GM21423 (cell line): ENCODE results near the gene MYO3B.

ENCODE experiments used
- ATAC-seq: cut with Tn5 transposase; IDR thresholded peaks from one replicate; pipeline ENCODE4 v1.9.1; 2021; ENCODE audit warnings: mild to moderate bottlenecking, moderate library complexity; ENCODE audit not compliant: unreplicated experiment

Gene MYO3B

GRCh38 chr2:170235860-170236679 is 58.1 kb downstream of the MYO3B start:
- ATAC-seq, result no peak

GRCh38 chr2:170236680-170237047 is 58.7 kb downstream of the MYO3B start:
- ATAC-seq, result no peak

GRCh38 chr2:170237572-170238120 is 59.7 kb downstream of the MYO3B start:
- ATAC-seq, result no peak

DNA sequence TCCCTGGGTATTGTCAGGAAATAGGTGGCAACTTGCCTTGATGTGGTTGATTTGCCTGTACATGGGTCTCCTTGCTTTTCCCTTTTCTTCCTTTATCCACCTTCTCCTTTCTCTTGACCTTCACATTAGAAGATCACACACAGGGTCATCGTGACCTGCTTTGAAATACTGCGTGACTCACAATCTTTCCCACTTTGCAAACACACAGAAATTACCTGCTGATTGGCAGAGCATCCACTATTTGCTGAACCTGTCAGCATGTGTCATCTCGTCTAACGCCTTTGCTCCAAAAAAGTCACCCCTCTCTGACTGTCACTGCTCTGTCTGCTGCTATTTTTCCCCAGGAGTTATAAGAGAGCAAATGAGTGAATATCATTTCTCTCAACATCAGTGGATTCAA is 60.8 kb downstream of the MYO3B start:
- ATAC-seq, result no peak

DNA sequence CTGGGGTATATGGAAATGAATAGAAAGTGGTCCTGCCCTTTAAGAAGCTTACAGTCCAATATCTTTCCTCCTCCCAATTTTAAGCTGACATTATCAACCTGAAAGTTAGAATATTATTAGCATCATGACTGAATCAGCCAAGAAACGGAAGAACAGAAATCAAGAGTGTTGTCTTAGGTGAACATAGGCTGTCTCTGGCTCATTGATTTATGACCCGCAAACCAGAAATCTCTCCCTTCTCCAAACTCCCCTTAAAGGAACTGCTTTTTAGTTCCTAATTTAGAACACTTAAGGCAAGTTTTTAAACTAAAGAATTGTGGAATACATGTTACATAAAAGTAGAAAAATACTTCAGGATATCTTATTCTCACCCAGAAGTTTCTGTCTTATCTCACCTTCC is 62.7 kb downstream of the MYO3B start:
- no peak for ATAC-seq

GRCh38 chr2:170241756-170242155 is 63.8 kb downstream of the MYO3B start:
- ATAC-seq, result no peak

DNA sequence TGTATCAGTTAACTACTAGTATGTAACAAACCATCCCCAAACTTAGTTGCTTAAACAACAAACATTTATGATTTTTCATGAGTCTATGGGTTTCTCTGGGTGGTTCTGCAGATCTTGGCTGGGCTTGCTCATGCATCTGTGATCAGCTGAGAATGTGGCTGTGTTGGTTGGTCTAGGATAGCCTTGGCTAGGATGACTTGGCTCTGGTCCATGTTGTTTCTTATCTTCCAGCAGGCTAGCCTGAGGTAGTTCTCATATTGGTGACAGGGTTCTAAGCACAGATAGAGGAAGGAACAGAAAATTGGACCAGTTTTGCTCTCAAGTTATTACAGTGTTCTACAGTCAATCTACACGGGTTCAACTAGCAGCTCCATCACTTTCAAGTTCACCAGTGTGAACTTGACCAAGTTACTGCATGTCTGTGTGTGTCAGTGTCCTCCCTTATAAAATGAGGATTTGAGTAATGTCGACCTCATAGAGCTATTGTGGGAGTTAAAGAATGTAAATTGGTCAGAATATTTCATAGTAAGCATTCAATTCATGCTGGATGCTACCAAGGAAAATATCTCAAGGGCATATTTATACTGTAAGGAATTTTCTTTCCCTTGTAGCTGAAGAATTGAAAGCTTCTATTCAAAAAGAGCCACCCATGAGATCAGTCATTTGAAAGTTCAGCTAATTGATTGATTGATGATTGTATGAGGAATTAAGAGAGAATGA is 65.3 kb downstream of the MYO3B start:
- no peak for ATAC-seq

DNA sequence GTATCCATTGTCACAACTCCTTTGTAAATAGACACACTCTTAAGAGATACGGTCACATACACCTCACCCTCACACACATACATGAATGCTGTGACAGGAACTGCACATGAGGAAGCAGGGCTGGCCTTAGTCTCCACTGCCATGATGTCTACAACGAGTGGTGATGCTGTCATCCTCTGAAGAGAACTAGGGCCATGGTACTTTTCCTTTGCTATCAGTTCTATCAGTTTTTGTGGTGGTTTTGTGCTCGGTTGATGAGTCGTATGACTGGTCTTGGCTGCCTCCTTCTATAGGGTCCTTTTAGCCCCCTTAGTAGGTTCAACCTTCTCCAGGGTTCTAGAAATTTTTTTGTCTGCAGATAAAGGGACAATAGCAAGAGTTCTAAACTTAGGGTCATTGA is 66.0 kb downstream of the MYO3B start:
- no peak for ATAC-seq

- no peak for ATAC-seq
Measured at GRCh38 chr2:170244555-170244954, 66.6 kb downstream of the MYO3B start.

DNA sequence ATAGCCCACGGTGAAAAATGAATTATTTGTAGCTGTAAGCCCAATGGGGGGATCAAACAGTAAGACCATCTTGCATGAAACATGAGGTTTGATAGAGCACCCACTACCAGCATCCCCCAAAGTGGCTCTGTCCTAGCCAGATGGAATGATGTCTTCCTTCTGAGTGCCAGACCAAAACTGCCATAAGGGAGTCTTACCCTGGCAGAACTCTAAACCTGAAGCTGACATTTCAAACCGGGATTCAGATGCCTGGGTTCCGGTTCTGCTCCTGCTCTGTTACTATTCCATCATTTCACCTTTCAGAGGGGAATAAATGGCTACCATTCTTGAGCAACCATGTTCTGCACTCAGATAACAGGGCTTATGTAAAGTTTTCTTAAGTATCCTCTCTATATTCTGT is 67.4 kb downstream of the MYO3B start:
- no peak for ATAC-seq

DNA sequence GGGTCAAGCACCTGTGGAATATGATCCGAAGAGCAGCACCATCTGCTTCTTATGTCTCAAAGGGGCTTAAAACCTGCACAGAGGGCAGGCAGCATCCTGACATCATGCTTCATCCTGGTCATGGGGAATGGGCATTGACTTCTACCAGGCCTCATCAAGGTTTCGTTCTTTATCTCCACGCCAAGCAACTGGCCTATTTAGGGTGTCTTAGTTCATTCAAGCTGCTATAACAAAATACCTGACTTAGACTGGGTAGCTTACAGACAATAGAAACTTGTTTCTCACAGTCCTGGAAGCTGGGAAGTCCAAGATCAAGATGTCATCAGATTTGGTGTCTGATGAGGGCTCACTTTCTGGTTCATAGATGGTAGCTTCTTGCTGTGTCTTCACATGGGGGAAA is 69.4 kb downstream of the MYO3B start:
- ATAC-seq, result no peak

- no peak for ATAC-seq
Measured at GRCh38 chr2:170247882-170248393, 70.0 kb downstream of the MYO3B start.

GRCh38 chr2:170248574-170249393 is 70.8 kb downstream of the MYO3B start:
- no peak for ATAC-seq

DNA sequence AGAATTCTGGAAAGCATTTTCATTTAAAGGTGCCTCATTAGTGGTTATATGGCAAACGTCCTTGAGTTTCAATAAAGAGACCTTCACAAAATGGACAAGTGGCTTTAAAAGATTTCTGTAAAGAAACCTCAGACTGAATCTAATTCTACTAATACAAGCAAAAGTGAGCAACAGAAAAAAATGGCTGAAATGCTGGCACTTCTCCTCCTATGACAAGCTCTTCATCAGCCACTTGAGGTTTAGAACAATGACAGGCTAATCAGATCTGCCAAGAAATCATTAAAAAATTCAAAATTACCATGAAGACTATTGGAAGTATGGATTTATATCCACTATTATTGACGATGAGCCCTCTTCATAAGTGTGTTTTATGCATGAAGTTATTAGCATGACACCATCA is 71.8 kb downstream of the MYO3B start:
- no peak for ATAC-seq

- ATAC-seq, result no peak
Measured at GRCh38 chr2:170250584-170250983, 72.6 kb downstream of the MYO3B start.

DNA sequence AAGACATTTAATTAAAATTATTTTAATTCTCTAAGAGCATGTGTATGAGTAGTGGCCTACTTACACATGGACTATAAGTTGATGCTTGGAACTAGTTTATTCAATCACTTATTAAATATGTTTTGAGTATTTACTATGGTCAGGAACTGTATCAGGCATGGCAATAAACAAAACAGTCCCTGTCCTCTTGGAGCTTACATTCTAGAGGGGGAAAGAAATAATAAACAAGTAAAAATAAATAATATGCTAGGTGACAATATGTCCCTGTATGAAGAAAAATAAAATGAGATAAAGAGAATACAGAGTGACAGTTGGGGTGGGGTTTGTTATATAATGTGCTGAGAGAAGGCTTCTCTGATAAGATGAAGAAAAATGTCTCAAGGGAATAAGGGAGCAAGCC is 74.5 kb downstream of the MYO3B start:
- no peak for ATAC-seq

DNA sequence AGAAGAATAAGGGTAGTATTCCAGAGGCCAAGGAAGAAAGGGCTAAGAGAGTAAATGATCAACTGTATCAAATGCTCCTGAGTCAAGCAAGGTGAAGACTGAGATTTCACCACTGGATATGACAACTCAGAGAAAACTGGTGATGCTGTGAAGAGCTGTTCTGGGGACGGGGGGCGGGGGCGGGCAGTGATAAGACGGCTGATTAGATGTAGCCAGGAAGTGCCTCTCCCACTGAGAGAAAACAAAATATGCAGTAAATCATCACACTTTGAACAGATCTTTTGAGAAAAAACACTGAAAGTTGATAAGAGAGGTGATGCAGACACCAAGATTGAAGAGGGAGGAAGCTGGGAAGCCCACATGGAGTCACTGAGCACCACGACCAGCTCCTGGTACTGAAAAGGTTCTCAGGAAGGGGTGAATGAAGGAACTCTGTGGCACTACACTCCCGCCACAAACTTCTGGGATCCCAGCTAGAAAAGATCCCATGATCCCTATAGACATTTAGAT is 75.8 kb downstream of the MYO3B start:
- ATAC-seq, result no peak

GRCh38 chr2:170254293-170254732 is 76.4 kb downstream of the MYO3B start:
- no peak for ATAC-seq

GRCh38 chr2:170255137-170255536 is 77.2 kb downstream of the MYO3B start:
- ATAC-seq, result no peak

- ATAC-seq, result no peak
Measured at GRCh38 chr2:170255971-170256370, 78.0 kb downstream of the MYO3B start.

DNA sequence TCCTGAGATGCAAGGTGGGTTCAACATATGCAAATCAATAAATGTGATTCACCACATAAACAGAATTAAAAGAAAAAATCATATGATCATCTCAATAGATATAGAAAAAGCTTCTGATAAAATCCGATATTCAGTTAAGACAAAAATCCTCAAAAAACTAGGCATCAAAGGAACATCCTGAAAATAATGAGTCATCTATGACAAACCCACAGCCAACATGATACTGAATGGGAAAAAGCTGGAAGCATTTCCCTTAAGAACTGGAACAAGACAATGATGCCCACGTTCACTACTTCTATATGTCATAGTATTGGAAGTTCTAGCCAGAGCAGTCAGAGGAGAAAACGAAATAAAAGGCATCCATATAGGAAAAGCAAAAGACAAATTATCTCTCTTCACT is 80.4 kb downstream of the MYO3B start:
- ATAC-seq, result no peak
